OCI-LY3 (cell line): ENCODE data around the gene INPP5A.

Source experiments
- H2AFZ ChIP-seq: fragments of 200-600, 300-600 bp; shearing (Covaris generic); 2 replicates; pipeline ENCODE4 v1.6.0; 2014; ENCODE audit warnings: antibody characterized with exemption, low read depth, low read length
- H3K27ac ChIP-seq: fragments of 200-600, 300-600 bp; sonication (generic); 2 replicates; pipeline ENCODE4 v1.5.1; 2014; ENCODE audit warnings: mild to moderate bottlenecking, low read length, moderate library complexity, mixed read lengths
- H3K27me3 ChIP-seq: fragments of 200-600, 300-600 bp; sonication (generic); 2 replicates; pipeline ENCODE4 v1.6.1; 2014; ENCODE audit warnings: low read depth, low read length, mixed read lengths
- H3K36me3 ChIP-seq: fragments of 200-600, 300-600 bp; sonication (generic); replicated peaks from 2 replicates; pipeline ENCODE3; 2014; ENCODE audit warnings: low read depth, low read length, mixed read lengths
- H3K4me1 ChIP-seq: fragments of 300-600, 200-600 bp; sonication (generic); 2 replicates; pipeline ENCODE4 v1.6.1; 2014; ENCODE audit warnings: low read length, mixed read lengths
- H3K4me2 ChIP-seq: fragments of 200-600, 300-600 bp; sonication (generic); 2 replicates; pipeline ENCODE4 v1.6.1; 2014; ENCODE audit warnings: low read length, mixed read lengths
- H3K4me3 ChIP-seq: fragments of 300-600, 200-600 bp; sonication (generic); 2 replicates; pipeline ENCODE4 v1.5.1; 2014; ENCODE audit warnings: antibody characterized with exemption, mild to moderate bottlenecking, low read length, moderate library complexity
- H3K79me2 ChIP-seq: fragments of 300-600, 200-600 bp; shearing (Covaris generic); 2 replicates; pipeline ENCODE4 v1.6.1; 2014; ENCODE audit warnings: mild to moderate bottlenecking, low read length, mixed read lengths
- H3K9ac ChIP-seq: fragments of 300-600, 200-600 bp; shearing (Covaris generic); 2 replicates; pipeline ENCODE4 v1.6.0; 2014; ENCODE audit warnings: mild to moderate bottlenecking, low read length, moderate library complexity
- H3K9me3 ChIP-seq: fragments of 200-600, 300-600 bp; shearing (Covaris generic); 2 replicates; pipeline ENCODE4 v1.6.1; 2014; ENCODE audit warnings: low read length, mixed read lengths; ENCODE audit not compliant: insufficient read depth
- H4K20me1 ChIP-seq: fragments of 200-600, 300-600 bp; sonication (generic); 2 replicates; pipeline ENCODE4 v1.6.1; 2016; ENCODE audit warnings: low read length, mixed read lengths; ENCODE audit not compliant: insufficient read depth
- CTCF ChIP-seq: fragments of 200-600, 300-600 bp; sonication (generic); IDR thresholded peaks from 2 replicates; pipeline ENCODE4 v1.5.1; 2014; ENCODE audit warnings: antibody characterized with exemption, low read length, low read depth
- EZH2phosphoT487 ChIP-seq: fragments of 200-600 bp; shearing (Covaris generic); IDR thresholded peaks from 2 replicates; pipeline ENCODE4 v1.6.1; 2018; ENCODE audit warnings: antibody characterized with exemption, mixed run types, low read depth

INPP5A gene

GRCh38 chr10:132774181-132774901 is 236.8 kb downstream of the INPP5A start:
- TF ChIP-seq CTCF (no peak), EZH2phosphoT487 (no peak)
- Histone ChIP-seq H3K36me3 (no peaks in the 10 kb centered on the region), H3K27ac (no peak overlapping the region)

GRCh38 chr10:132774902-132775863 is 237.6 kb downstream of the INPP5A start:
- Histone ChIP-seq H4K20me1 (no peaks in the 10 kb centered on the region), H2AFZ (no peak overlapping the region), H3K27me3 (no peaks in the 10 kb centered on the region), H3K79me2 (no peaks in the 10 kb centered on the region), H3K4me3 (no peak overlapping the region), H3K9me3 (no peaks in the 10 kb centered on the region), H3K9ac (no peak overlapping the region), H3K36me3 (no peaks in the 10 kb centered on the region), H3K27ac (no peak overlapping the region), H3K4me2 (no peak overlapping the region), H3K4me1 (no peaks in the 10 kb centered on the region)
- no peak for TF ChIP-seq EZH2phosphoT487
- TF ChIP-seq CTCF, result no peak

More at GRCh38 chr10:132774181-132774901, 236.8 kb downstream of the INPP5A start:
- Histone ChIP-seq H2AFZ (no peak overlapping the region), H3K9me3 (no peaks in the 10 kb centered on the region), H3K79me2 (no peaks in the 10 kb centered on the region), H3K27me3 (no peaks in the 10 kb centered on the region), H3K4me1 (no peaks in the 10 kb centered on the region), H3K4me2 (no peak overlapping the region), H3K4me3 (no peak overlapping the region), H3K9ac (no peak overlapping the region), H4K20me1 (no peaks in the 10 kb centered on the region)

- H3K27ac ChIP-seq, result no peak overlapping the region
These were observed 238.6 kb downstream of the INPP5A start for GRCh38 chr10:132776186-132776585.

More at GRCh38 chr10:132776186-132776585, 238.6 kb downstream of the INPP5A start:
- Histone ChIP-seq H3K79me2 (no peaks in the 10 kb centered on the region), H3K9me3 (no peaks in the 10 kb centered on the region), H3K4me3 (no peak overlapping the region), H3K4me1 (no peaks in the 10 kb centered on the region), H3K9ac (no peak overlapping the region), H3K36me3 (no peaks in the 10 kb centered on the region), H3K27me3 (no peaks in the 10 kb centered on the region), H2AFZ (no peak overlapping the region), H3K4me2 (no peak overlapping the region), H4K20me1 (no peaks in the 10 kb centered on the region)
- TF ChIP-seq CTCF (no peak), EZH2phosphoT487 (no peak)
